HCT116 (cell line): Measurements from ENCODE around the gene IL17RD. TPM values are rescaled to one million over a fixed set of nuclear protein-coding genes. Genes with fewer than 3 reads are reported as not detected.

ENCODE experiments used
- ATAC-seq: fragments of 200-7000 bp; cut with Tn5 transposase; 2 replicates; pipeline ENCODE4 v1.9.1; 2020; ENCODE audit warnings: mild to moderate bottlenecking, moderate library complexity
- BruUV-seq: library from RNA; stranded (reverse); fragments of 400-500 nt; replicated peaks from 2 replicates; lab custom pipeline; 2021; lab: Mats Ljungman, UMichigan
- CTCF ChIA-PET: fragments of 300-600 bp; sonication (Branson Sonifier 250); formaldehyde crosslinking; loops from one replicate; lab custom pipeline; 2021; ENCODE audit warnings: antibody characterized with exemption; lab: Charles Lee
- POLR2A ChIA-PET: fragments of 300-600, 350-600 bp; sonication (Branson Sonifier 250); formaldehyde crosslinking; loops from one replicate; lab custom pipeline; 2021; ENCODE audit warnings: antibody characterized with exemption; lab: Charles Lee
- RAD21 ChIA-PET, 2 experiments: fragments of 300-600 bp; sonication (Branson Sonifier 250); formaldehyde crosslinking; loops; one replicate each; lab custom pipeline; 2023; ENCODE audit warnings: low total read pairs in 2 of 2; ENCODE audit not compliant: uncharacterized antibody in 2 of 2, unreplicated experiment in 2 of 2, low non-redundant PET in 1 of 2; lab: Charles Lee
- DNase-seq: peaks from one replicate; pipeline ENCODE4 v3.0.0-alpha.2; 2010; ENCODE audit warnings: low read depth, low spot score
- H2AFZ ChIP-seq: fragments of 200-600 bp; shearing (Covaris generic), sonication (generic); 2 replicates; pipeline ENCODE4 v1.6.1; 2017; ENCODE audit warnings: low read depth, mixed run types, mixed read lengths, antibody characterized with exemption, low read length; ENCODE audit not compliant: poor library complexity, severe bottlenecking
- H3K27ac ChIP-seq: 2 replicates; pipeline ENCODE4 v1.5.1; 2012; ENCODE audit warnings: low read depth, low read length
- H3K27me3 ChIP-seq: fragments of 200-600 bp; sonication (generic); 2 replicates; pipeline ENCODE4 v1.6.1; 2016; ENCODE audit warnings: mixed run types, low read length, mixed read lengths; ENCODE audit not compliant: insufficient read depth
- H3K36me3 ChIP-seq, 2 experiments: fragments of 200-500 bp in 1 of 2; fragments of 200-600 bp in 1 of 2; sonication (Bioruptor generic) in 1 of 2; sonication (generic) in 1 of 2; 2 replicates each; pipeline versions ENCODE4 v1.5.1 to v1.6.1; 2014 to 2016; ENCODE audit warnings: low read length in 2 of 2, inconsistent platforms in 1 of 2, mixed read lengths in 1 of 2, mixed run types in 1 of 2; ENCODE audit not compliant: insufficient read depth in 2 of 2, control insufficient read depth in 1 of 2
- H3K4me1 ChIP-seq, 2 experiments: fragments of 200-600 bp in 1 of 2; sonication (generic) in 1 of 2; 2 replicates each; pipeline versions ENCODE4 v1.5.1 to v1.6.1; 2012 to 2017; ENCODE audit warnings: low read length in 2 of 2, inconsistent platforms in 1 of 2, mild to moderate bottlenecking in 1 of 2, mixed read lengths in 1 of 2, mixed run types in 1 of 2, moderate library complexity in 1 of 2; ENCODE audit not compliant: insufficient read depth in 2 of 2, control insufficient read depth in 1 of 2
- H3K4me2 ChIP-seq: fragments of 200-600 bp; sonication (generic); 2 replicates; pipeline ENCODE4 v1.6.1; 2017; ENCODE audit warnings: mixed run types, low read length, mixed read lengths
- H3K4me3 ChIP-seq, 2 experiments: fragments of 200-600 bp in 1 of 2; sonication (generic) in 1 of 2; replicated peaks in 1 of 2; 2 replicates each; pipeline ENCODE4 v1.5.1; 2011 to 2016; ENCODE audit warnings: low read length in 2 of 2, control low read depth in 1 of 2, low read depth in 1 of 2, mild to moderate bottlenecking in 1 of 2, mixed read lengths in 1 of 2, mixed run types in 1 of 2
- H3K79me2 ChIP-seq: fragments of 200-600 bp; sonication (generic); 2 replicates; pipeline ENCODE4 v1.6.1; 2017; ENCODE audit warnings: mild to moderate bottlenecking, mixed run types, low read length, moderate library complexity, mixed read lengths; ENCODE audit not compliant: insufficient read depth
- H3K9ac ChIP-seq: fragments of 200-600 bp; sonication (generic); 2 replicates; pipeline ENCODE4 v1.6.1; 2016; ENCODE audit warnings: low read length, mixed read lengths
- H3K9me2 ChIP-seq: fragments of 200-600 bp; sonication (generic), shearing (Covaris generic); 2 replicates; pipeline ENCODE4 v1.6.1; 2017; ENCODE audit warnings: mixed run types, mild to moderate bottlenecking, moderate library complexity; ENCODE audit not compliant: insufficient read depth
- H3K9me3 ChIP-seq, 2 experiments: fragments of 200-500 bp in 1 of 2; fragments of 200-600 bp in 1 of 2; sonication (Bioruptor generic) in 1 of 2; sonication (generic) in 1 of 2; 2 replicates each; pipeline ENCODE4 v1.6.1; 2014 to 2017; ENCODE audit warnings: low read length in 2 of 2, mixed read lengths in 2 of 2, inconsistent platforms in 1 of 2, low read depth in 1 of 2, mild to moderate bottlenecking in 1 of 2, mixed run types in 1 of 2, moderate library complexity in 1 of 2; ENCODE audit not compliant: control insufficient read depth in 1 of 2, insufficient read depth in 1 of 2
- H4K20me1 ChIP-seq: fragments of 200-600 bp; sonication (generic), shearing (Covaris generic); 2 replicates; pipeline ENCODE4 v1.6.1; 2017; ENCODE audit warnings: mixed run types, mild to moderate bottlenecking, moderate library complexity; ENCODE audit not compliant: insufficient read depth
- CEBPB ChIP-seq: IDR thresholded peaks from 2 replicates; pipeline ENCODE4 v1.6.1; 2012; ENCODE audit warnings: low read depth
- FOSL1 ChIP-seq: IDR thresholded peaks from 2 replicates; pipeline ENCODE4 v1.6.1; 2012; ENCODE audit warnings: low read depth
- JUND ChIP-seq: IDR thresholded peaks from 2 replicates; pipeline ENCODE4 v1.6.1; 2012
- POLR2AphosphoS5 ChIP-seq: IDR thresholded peaks from 2 replicates; pipeline ENCODE4 v1.6.1; 2011; ENCODE audit warnings: mild to moderate bottlenecking, low read depth, low read length, moderate library complexity
- RAD21 ChIP-seq: IDR thresholded peaks from 2 replicates; pipeline ENCODE4 v1.6.1; 2012; ENCODE audit warnings: low read depth, mild to moderate bottlenecking
- REST ChIP-seq: IDR thresholded peaks from 2 replicates; pipeline ENCODE4 v1.6.1; 2012; ENCODE audit warnings: low read depth
- TCF7L2 ChIP-seq: IDR thresholded peaks from 2 replicates; pipeline ENCODE4 v1.7.0; 2011; ENCODE audit warnings: borderline replicate concordance, inconsistent platforms; ENCODE audit not compliant: insufficient read depth, insufficient read length; ENCODE audit errors: extremely low read depth
- YY1 ChIP-seq: IDR thresholded peaks from 2 replicates; pipeline ENCODE4 v1.6.1; 2011; ENCODE audit warnings: low read length, low read depth, moderate library complexity, mild to moderate bottlenecking; ENCODE audit not compliant: insufficient replicate concordance; ENCODE audit errors: extremely low read depth
- ZNF274 ChIP-seq: fragments of 200-500 bp; sonication (Bioruptor generic); IDR thresholded peaks from 2 replicates; pipeline ENCODE4 v1.6.1; 2014; ENCODE audit warnings: mild to moderate bottlenecking, low read depth, low read length, inconsistent platforms
- intact Hi-C: fragments of 100-400 bp; cut with micrococcal nuclease; formaldehyde crosslinking; loops from 2 replicates; pipeline ENCODE4 v1.10.0; 2022
- total RNA-seq: library from RNA; stranded (reverse); gene quantifications from one replicate; pipeline ENCODE4 v1.2.1, GENCODE V29; 2021; ENCODE audit not compliant: unreplicated experiment

Gene IL17RD
- total RNA-seq, 1 experiment from 2014 or later: 12.3 TPM

DNA sequence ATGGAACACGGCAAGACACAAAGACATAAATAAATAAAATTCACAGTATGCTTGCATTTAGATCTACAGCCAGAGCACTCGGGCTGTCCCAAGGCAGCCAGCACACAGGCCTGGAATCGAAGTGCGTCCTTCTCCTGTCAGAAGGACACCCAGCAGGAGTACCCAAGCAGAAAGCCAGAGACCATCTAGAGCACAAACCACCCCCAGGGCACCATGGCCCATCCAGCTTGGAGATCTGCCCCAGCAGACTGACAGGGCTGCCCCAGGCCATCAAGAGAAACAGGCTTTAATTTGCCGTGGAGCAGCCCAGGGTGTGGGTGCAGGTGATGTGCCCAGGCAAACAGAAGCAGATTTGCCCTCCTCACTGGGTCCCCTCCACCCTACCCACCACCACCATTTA lies 112.5 kb downstream of the IL17RD start:
- Histone ChIP-seq H3K9me3 (no peaks in the 10 kb centered on the region), H3K9ac (no peak overlapping the region), H3K4me2 (no peak overlapping the region), H4K20me1 (no peaks in the 10 kb centered on the region), H3K4me3 (no peak overlapping the region), H3K4me1 (peaks cover 7 to 35% of the 10 kb centered on the region in 2 experiments; a peak in 3 of 4 replicates), H3K9me2 (no peaks in the 10 kb centered on the region), H3K36me3 (no peaks in the 10 kb centered on the region), H2AFZ (no peak overlapping the region), H3K27me3 (no peaks in the 10 kb centered on the region), H3K27ac (no peak overlapping the region), H3K79me2 (peaks cover 15% of the 10 kb centered on the region; the same call in 1 of the 2 replicates)
- TF ChIP-seq ZNF274: no peak
- TF ChIP-seq FOSL1: no peak
- TF ChIP-seq YY1: no peak
- TF ChIP-seq RAD21: no peak
- DNase-seq (no peak), ATAC-seq (no peak)
- ChIA-PET RAD21 (no interaction called here), POLR2A (no interaction called here), CTCF (no interaction called here)
- BruUV-seq: no TSS peak
- intact Hi-C loops: no loop called here

- H3K79me2 ChIP-seq: peaks cover 21% of the 10 kb centered on the region; the same call in 1 of the 2 replicates
- TF ChIP-seq REST (no peak), JUND (no peak), TCF7L2 (no peak), CEBPB (no peak), POLR2AphosphoS5 (no peak)
- H3K4me3 ChIP-seq: no peak overlapping the region
- H3K9ac ChIP-seq: no peak overlapping the region
- H3K9me3 ChIP-seq: no peaks in the 10 kb centered on the region
- ATAC-seq (no peak), DNase-seq (no peak)
- RAD21 ChIA-PET: no interaction called here
- no TSS peak for BruUV-seq
- H3K4me1 ChIP-seq: peaks cover 0 to 20% of the 10 kb centered on the region in 2 experiments; a peak in 3 of 4 replicates
- POLR2A ChIA-PET: no interaction called here
- no peak overlapping the region for H2AFZ ChIP-seq
- CTCF ChIA-PET: no interaction called here
- H3K27me3 ChIP-seq: no peaks in the 10 kb centered on the region
- no peak overlapping the region for H3K4me2 ChIP-seq
- no peak overlapping the region for H3K27ac ChIP-seq
- H3K9me2 ChIP-seq: no peaks in the 10 kb centered on the region
- intact Hi-C loops: no loop called here
- H3K36me3 ChIP-seq: no peaks in the 10 kb centered on the region
- H4K20me1 ChIP-seq: no peaks in the 10 kb centered on the region
Measured at GRCh38 chr3:57048728-57049127, 116.4 kb downstream of the IL17RD start.
